Mucosa of stomach (tissue), 1 donor: ENCODE results near the gene CENPE.
"Not testable (repeated sequence)": the region's sequence is repeated elsewhere in the genome, so short reads cannot be mapped to it uniquely, and the experiment has no call there.

Experiments used
- H3K27me3 ChIP-seq: one replicate; pipeline ENCODE4 v1.7.0; 2013; ENCODE audit warnings: mild to moderate bottlenecking, low read length; ENCODE audit not compliant: control insufficient read depth, insufficient read depth
- H3K36me3 ChIP-seq: one replicate; pipeline ENCODE4 v1.7.0; 2013; ENCODE audit warnings: low read length; ENCODE audit not compliant: control insufficient read depth, insufficient read depth
- H3K4me1 ChIP-seq: one replicate; pipeline ENCODE4 v1.7.0; 2013; ENCODE audit warnings: mild to moderate bottlenecking, low read length; ENCODE audit not compliant: control insufficient read depth, insufficient read depth
- H3K4me3 ChIP-seq: one replicate; pipeline ENCODE4 v1.7.0; 2013; ENCODE audit warnings: low read length
- H3K9ac ChIP-seq: one replicate; pipeline ENCODE4 v1.7.0; 2013; ENCODE audit warnings: mild to moderate bottlenecking, low read length, moderate library complexity
- H3K9me3 ChIP-seq: one replicate; pipeline ENCODE4 v1.7.0; 2013; ENCODE audit warnings: mild to moderate bottlenecking, low read length, moderate library complexity; ENCODE audit not compliant: control insufficient read depth
- donor health status: Pancreatic carcinoma.

The CENPE gene, protein sequence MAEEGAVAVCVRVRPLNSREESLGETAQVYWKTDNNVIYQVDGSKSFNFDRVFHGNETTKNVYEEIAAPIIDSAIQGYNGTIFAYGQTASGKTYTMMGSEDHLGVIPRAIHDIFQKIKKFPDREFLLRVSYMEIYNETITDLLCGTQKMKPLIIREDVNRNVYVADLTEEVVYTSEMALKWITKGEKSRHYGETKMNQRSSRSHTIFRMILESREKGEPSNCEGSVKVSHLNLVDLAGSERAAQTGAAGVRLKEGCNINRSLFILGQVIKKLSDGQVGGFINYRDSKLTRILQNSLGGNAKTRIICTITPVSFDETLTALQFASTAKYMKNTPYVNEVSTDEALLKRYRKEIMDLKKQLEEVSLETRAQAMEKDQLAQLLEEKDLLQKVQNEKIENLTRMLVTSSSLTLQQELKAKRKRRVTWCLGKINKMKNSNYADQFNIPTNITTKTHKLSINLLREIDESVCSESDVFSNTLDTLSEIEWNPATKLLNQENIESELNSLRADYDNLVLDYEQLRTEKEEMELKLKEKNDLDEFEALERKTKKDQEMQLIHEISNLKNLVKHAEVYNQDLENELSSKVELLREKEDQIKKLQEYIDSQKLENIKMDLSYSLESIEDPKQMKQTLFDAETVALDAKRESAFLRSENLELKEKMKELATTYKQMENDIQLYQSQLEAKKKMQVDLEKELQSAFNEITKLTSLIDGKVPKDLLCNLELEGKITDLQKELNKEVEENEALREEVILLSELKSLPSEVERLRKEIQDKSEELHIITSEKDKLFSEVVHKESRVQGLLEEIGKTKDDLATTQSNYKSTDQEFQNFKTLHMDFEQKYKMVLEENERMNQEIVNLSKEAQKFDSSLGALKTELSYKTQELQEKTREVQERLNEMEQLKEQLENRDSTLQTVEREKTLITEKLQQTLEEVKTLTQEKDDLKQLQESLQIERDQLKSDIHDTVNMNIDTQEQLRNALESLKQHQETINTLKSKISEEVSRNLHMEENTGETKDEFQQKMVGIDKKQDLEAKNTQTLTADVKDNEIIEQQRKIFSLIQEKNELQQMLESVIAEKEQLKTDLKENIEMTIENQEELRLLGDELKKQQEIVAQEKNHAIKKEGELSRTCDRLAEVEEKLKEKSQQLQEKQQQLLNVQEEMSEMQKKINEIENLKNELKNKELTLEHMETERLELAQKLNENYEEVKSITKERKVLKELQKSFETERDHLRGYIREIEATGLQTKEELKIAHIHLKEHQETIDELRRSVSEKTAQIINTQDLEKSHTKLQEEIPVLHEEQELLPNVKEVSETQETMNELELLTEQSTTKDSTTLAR (N-terminal part only)

DNA sequence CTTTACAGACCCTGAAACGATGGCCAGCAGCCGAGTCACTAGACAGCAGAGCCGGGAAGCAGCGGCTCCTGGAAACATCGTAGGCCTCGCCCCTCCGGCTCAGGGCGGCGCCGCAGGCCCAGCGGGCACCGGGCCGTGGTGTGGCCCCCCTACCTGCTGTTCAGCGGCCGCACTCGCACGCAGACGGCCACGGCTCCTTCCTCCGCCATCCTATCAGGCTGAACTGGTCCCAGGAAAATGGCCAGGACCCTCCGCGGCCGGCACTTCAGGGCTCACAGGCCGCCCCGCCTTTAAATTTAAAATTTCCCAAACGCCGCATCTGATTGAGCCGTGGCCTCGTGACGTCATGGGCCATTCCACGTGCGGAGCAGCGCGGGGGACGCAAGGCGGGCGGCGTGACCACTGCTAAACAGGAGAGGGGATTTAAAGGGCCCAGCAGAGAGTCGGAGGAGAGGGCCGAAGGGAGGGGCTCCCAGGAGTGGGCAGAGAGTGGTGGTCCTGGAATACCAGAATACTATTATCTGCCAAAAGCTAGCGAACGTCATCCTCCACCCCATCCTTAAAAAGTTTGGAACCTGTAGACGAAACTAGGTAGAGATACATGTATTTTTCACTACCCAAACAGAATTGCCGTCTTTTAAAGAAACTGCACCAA lies at the start of gene CENPE:
Gene CENPE, minus strand, starts transcription at position 233 of the 655 bp plus-strand sequence. Its CDS starts 24 bp downstream, at position 209.
- H3K9ac ChIP-seq, result peak within 1 kb of the TSS; percentile 89
- no peaks in the 10 kb centered on the region for H3K9me3 ChIP-seq
- no peaks in the 10 kb centered on the region for H3K27me3 ChIP-seq
- H3K36me3 ChIP-seq, result no peaks in the 10 kb centered on the region
- peak within 1 kb of the TSS; percentile 48 for H3K4me3 ChIP-seq
- H3K4me1 ChIP-seq, result no peaks in the 10 kb centered on the region

DNA sequence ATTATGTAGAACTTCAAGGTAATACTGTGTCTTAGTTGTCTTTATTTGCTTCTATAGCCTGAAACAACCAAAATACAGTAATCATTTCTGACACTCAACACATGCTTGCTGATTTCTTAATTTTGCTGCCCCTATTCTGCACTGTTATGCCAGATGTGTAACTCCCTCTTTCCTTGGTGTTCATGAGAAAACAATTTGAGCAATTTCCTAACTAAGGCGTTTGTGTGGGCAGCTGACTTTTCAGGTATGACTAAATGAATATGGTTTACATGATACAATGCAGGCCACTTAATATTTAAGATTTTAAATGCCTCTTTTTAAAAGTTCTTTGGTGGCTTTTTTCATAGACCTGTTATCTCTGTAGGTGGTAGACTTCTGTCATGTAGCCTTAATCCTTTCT lies 46.1 kb upstream of the CENPE start:
- no peaks in the 10 kb centered on the region for H3K27me3 ChIP-seq
- H3K9ac ChIP-seq, result no peak overlapping the region
- H3K9me3 ChIP-seq, result no peaks in the 10 kb centered on the region
- H3K4me1 ChIP-seq, result no peaks in the 10 kb centered on the region
- no peaks in the 10 kb centered on the region for H3K36me3 ChIP-seq
- H3K4me3 ChIP-seq, result no peak overlapping the region

DNA sequence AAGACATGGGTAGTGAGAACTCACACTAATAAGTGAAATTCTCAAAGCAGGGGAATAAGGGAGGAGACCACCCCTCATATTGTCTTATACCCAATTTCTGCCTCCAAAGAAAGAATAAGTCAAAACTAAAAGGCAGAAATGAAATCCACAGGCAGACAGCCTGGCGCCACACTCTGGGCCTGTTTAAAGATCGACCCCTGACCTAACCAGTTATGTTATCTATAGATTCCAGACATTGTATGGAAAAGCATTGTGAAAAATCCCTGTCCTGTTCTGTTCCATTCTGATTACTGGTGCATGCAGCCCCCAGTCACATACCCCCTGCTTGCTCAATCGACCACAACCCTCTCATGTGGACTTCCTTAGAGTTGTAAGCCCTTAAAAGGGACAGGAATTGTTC lies 32.8 kb upstream of the CENPE start:
- not testable (repeated sequence) for H3K4me3 ChIP-seq, H3K9me3 ChIP-seq, H3K4me1 ChIP-seq, H3K9ac ChIP-seq, H3K36me3 ChIP-seq, H3K27me3 ChIP-seq

DNA sequence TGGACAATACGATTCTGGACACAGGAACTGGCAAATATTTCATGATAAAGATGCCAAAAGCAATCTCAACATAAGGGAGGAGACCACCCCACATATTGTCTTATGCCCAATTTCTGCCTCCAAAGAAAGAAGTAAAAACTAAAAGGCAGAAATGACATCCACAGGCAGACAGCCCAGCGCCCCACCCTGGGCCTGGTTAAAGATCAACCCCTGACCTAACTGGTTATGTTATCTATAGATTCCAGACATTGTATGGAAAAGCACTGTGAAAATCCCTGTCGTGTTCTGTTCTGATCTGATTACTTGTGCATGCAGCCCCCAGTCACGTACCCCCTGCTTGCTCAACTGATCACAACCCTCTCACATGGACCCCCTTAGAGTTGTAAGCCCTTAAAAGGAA lies 25.4 kb upstream of the CENPE start:
- not testable (repeated sequence) for H3K4me3 ChIP-seq, H3K4me1 ChIP-seq, H3K9me3 ChIP-seq, H3K27me3 ChIP-seq, H3K36me3 ChIP-seq, H3K9ac ChIP-seq

DNA sequence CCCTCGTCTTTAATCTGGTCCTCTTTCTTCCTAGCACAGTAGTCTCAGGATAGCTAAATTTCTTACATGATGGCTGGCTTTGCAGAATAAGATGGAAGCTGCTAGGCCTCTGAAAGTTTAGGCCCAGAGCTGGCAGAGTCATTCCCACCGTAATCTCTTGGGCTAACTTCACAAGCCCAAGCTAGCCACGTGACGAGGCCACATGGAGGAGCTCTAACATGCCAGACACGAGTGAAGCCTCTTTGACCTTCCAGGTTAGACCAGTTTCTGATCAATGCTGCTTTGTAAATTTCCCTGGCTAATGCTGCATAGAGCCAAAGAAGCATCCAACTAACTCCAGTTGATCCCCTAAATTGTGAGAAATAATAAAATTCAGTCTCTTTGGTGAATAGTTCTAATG lies 9.5 kb upstream of the CENPE start:
- Histone ChIP-seq H3K9me3 (no peaks in the 10 kb centered on the region), H3K36me3 (no peaks in the 10 kb centered on the region), H3K27me3 (no peaks in the 10 kb centered on the region), H3K4me3 (no peak overlapping the region), H3K4me1 (no peaks in the 10 kb centered on the region), H3K9ac (no peak overlapping the region)

DNA sequence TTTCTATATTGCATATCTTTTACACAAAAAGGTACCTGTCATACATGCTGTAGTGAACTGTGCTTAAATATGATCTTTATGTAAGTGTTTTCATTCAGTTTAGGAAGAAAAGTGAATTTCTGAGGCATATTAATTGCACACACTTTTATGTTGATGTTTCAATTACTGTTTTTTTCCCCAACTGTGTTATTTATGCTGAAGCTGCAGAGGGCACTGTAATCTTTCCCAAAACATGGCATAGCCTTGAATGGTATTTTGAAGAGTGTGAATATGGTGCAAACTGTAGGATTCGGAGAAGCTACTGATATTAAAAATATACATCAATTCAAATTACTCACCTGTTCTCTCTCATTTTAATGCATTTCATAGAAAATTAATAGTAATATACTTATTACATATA lies 6.0 kb upstream of the CENPE start:
- no peaks in the 10 kb centered on the region for H3K4me1 ChIP-seq
- no peaks in the 10 kb centered on the region for H3K9me3 ChIP-seq
- H3K27me3 ChIP-seq, result no peaks in the 10 kb centered on the region
- H3K4me3 ChIP-seq, result no peak overlapping the region
- no peaks in the 10 kb centered on the region for H3K36me3 ChIP-seq
- H3K9ac ChIP-seq, result no peak overlapping the region

DNA sequence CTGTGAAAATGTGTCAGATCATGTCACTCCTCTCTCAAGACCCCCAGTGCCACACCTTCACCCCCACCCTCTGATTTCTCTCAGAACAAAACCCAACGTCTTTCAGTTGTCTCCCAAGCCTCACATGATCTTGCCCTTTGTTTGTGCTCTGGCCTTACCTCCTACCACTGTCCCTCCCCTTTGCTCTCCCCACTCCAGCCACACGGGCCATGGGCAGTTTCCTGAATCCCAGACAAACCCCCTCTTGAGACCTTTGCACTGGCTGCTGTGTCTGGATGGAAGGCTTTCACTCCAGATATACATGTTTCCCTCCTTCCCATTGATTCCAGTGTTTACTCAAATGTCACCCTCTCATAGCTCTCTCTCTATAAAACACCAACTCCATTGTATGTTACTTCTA lies 3.6 kb upstream of the CENPE start:
- no peaks in the 10 kb centered on the region for H3K9me3 ChIP-seq
- H3K9ac ChIP-seq, result no peak overlapping the region
- no peaks in the 10 kb centered on the region for H3K36me3 ChIP-seq
- H3K4me3 ChIP-seq, result no peak overlapping the region
- H3K4me1 ChIP-seq, result no peaks in the 10 kb centered on the region
- no peaks in the 10 kb centered on the region for H3K27me3 ChIP-seq

DNA sequence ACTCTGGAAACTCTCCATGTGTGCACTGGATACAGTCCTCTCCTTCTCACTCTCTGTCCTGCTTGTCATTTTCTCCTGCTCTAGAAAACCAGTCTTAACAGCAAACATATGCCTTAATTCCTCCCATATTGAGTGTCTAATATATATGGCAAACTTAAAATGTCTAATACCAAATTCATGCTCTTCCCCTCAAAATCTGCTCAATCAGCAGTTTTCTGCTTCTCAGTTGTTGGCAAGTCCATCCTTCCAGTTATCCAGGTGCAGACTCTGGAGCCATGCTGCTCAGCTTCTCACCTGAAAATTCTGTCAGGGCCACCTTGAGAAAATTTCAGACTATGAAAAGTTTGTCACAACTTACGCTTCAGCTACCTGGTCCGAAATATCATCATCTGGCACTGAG lies 3.1 kb upstream of the CENPE start:
- no peaks in the 10 kb centered on the region for H3K36me3 ChIP-seq
- H3K4me1 ChIP-seq, result no peaks in the 10 kb centered on the region
- no peak overlapping the region for H3K9ac ChIP-seq
- no peak overlapping the region for H3K4me3 ChIP-seq
- no peaks in the 10 kb centered on the region for H3K27me3 ChIP-seq
- no peaks in the 10 kb centered on the region for H3K9me3 ChIP-seq

DNA sequence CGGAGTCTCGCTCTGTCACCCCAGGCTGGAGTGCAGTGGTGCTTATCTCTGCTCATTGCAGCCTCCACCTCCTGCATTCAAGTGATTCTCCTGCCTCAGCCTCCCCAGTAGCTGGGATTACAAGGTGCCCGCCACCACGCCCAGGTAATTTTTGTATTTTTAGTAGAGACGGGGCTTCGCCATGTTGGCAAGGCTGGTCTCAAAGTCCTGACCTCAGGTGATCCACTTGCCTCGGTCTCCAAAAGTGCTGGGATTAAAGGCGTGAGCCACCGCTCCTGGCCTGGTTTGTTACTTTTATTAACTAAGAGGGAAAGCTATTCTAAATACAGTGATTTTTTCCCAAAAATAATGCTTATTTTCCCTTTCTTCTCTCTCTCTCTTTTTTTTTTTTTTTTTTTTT lies 866 bp upstream of the CENPE start:
- H3K9ac ChIP-seq, result peak overlapping the region; percentile 89
- no peaks in the 10 kb centered on the region for H3K36me3 ChIP-seq
- H3K4me3 ChIP-seq, result peak overlapping the region; percentile 48
- no peaks in the 10 kb centered on the region for H3K27me3 ChIP-seq
- H3K4me1 ChIP-seq, result no peaks in the 10 kb centered on the region
- H3K9me3 ChIP-seq, result no peaks in the 10 kb centered on the region

DNA sequence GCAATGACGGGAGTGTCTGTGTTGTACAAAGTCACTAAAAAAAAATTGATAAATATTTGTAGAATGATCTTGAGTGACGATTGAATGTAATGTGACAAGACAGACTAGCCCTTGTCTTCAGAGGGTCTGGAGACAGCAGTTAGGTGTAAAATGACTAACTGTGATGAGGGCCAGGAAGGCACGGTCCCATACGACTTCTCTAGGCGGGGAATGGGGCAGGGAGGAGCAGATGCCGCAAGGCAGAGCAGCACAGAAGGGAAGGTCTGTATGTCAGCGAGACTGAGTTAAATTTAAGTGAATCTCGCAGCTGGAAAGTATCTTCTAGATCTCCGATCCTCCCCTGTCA lies 405 bp downstream of the CENPE start:
- H3K4me1 ChIP-seq, result no peaks in the 10 kb centered on the region

DNA sequence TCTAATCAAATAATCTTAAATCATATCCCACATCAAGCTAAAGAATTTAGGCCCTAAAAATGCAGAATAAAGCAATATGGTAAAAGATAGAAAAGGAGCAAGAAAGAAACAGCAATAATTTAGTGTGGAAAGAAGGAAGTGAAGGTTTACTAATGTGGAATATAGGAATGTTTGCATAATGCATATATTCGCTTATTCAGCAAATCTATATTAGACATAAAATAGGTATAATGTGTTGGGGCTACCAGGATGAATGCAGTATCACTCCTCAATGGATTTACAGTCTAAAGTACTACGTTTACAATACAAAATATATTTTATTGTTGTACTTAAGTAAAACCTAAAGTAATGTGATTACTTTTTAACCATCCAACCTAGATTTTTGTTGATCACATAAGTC lies 4.7 kb downstream of the CENPE start:
- Histone ChIP-seq H3K4me3 (no peak overlapping the region), H3K36me3 (no peaks in the 10 kb centered on the region), H3K27me3 (no peaks in the 10 kb centered on the region), H3K9ac (no peak overlapping the region), H3K9me3 (no peaks in the 10 kb centered on the region), H3K4me1 (no peaks in the 10 kb centered on the region)

More for the DNA sequence above, 405 bp downstream of the CENPE start:
- H3K4me3 ChIP-seq, result peak overlapping the region; percentile 48
- H3K36me3 ChIP-seq, result no peaks in the 10 kb centered on the region
- no peaks in the 10 kb centered on the region for H3K9me3 ChIP-seq
- H3K9ac ChIP-seq, result peak overlapping the region; percentile 89
- H3K27me3 ChIP-seq, result no peaks in the 10 kb centered on the region
